ENCODE data around the gene ARRDC3. TPM values are rescaled to one million over a fixed set of nuclear protein-coding genes. Genes with fewer than 3 reads are reported as not detected.

ARRDC3 gene
- 10 to 100 TPM; 13.5 to 42.8 TPM for total RNA-seq

GRCh38 chr5:91383027-91383955, at the start of gene ARRDC3:
TSS of gene ARRDC3 (minus strand) at chr5:91383317. CDS start at chr5:91383092, 225 bp downstream.
- ATAC-seq (peak; percentile 61), DNase-seq (peak; percentile 98)
- Mint-ChIP-seq H3K36me3 (peaks cover 21% of the 10 kb centered on the region), H3K9me3 (ENCODE audit: low read depth) (no peaks in the 10 kb centered on the region), H3K4me3 (peak within 1 kb of the TSS; percentile 88), H3K27me3 (no peaks in the 10 kb centered on the region), H3K4me1 (peaks cover 24% of the 10 kb centered on the region), H3K27ac (peak within 1 kb of the TSS; percentile 100)
- CTCF ChIA-PET = interaction anchor here (0.6 to 8.9 kb wide), 28 partner anchors 8 to 517 kb away, joined by 3 to 163 read pairs (median 8); no protein-coding TSS in a partner anchor

GRCh38 chr5:91430949-91431348, 47.8 kb upstream of the ARRDC3 start:
- Mint-ChIP-seq H3K4me3 (no peak overlapping the region), H3K9me3 (ENCODE audit: low read depth) (peaks cover 3% of the 10 kb centered on the region), H3K36me3 (no peaks in the 10 kb centered on the region), H3K4me1 (peaks cover 13% of the 10 kb centered on the region), H3K27ac (no peak overlapping the region), H3K27me3 (no peaks in the 10 kb centered on the region)
- DNase-seq = no peak
- CTCF ChIA-PET = interaction anchor here (1.7 kb wide), 1 partner anchor 12 kb away, joined by 5 read pairs; no protein-coding TSS in a partner anchor
- no peak for ATAC-seq

GRCh38 chr5:91424638-91425436, 41.7 kb upstream of the ARRDC3 start:
- H3K27me3 Mint-ChIP-seq = no peaks in the 10 kb centered on the region
- no peak for DNase-seq
- H3K4me1 Mint-ChIP-seq = no peaks in the 10 kb centered on the region
- H3K27ac Mint-ChIP-seq = no peak overlapping the region
- peaks cover 3% of the 10 kb centered on the region for H3K9me3 Mint-ChIP-seq (ENCODE audit: low read depth)
- CTCF ChIA-PET = interaction anchor here (0.6 kb wide), 1 partner anchor 20 kb away, joined by 4 read pairs; no protein-coding TSS in a partner anchor
- no peaks in the 10 kb centered on the region for H3K36me3 Mint-ChIP-seq
- no peak for ATAC-seq
- H3K4me3 Mint-ChIP-seq = no peak overlapping the region

GRCh38 chr5:91423871-91424270, 40.8 kb upstream of the ARRDC3 start:
- Mint-ChIP-seq H3K9me3 (ENCODE audit: low read depth) (peaks cover 3% of the 10 kb centered on the region), H3K27me3 (no peaks in the 10 kb centered on the region), H3K4me3 (no peak overlapping the region), H3K4me1 (peaks cover 2% of the 10 kb centered on the region), H3K36me3 (no peaks in the 10 kb centered on the region), H3K27ac (no peak overlapping the region)
- CTCF ChIA-PET = interaction anchor here (0.6 to 8.2 kb wide), 2 partner anchors 19 to 39 kb away, joined by 4 to 97 read pairs; partner anchors contain the start of gene ARRDC3
- DNase-seq (no peak), ATAC-seq (no peak)

GRCh38 chr5:91420879-91421278, 37.8 kb upstream of the ARRDC3 start:
- peaks cover 2% of the 10 kb centered on the region for H3K27me3 Mint-ChIP-seq
- H3K4me1 Mint-ChIP-seq = peaks cover 14% of the 10 kb centered on the region
- H3K4me3 Mint-ChIP-seq = no peak overlapping the region
- CTCF ChIA-PET = interaction anchor here (1.2 to 8.2 kb wide), 5 partner anchors 11 to 555 kb away, joined by 3 to 97 read pairs (median 18); partner anchors contain the start of gene ARRDC3
- H3K27ac Mint-ChIP-seq = no peak overlapping the region
- ATAC-seq (no peak), DNase-seq (no peak)
- H3K9me3 Mint-ChIP-seq (ENCODE audit: low read depth) = no peaks in the 10 kb centered on the region
- no peaks in the 10 kb centered on the region for H3K36me3 Mint-ChIP-seq

GRCh38 chr5:91419571-91420537, 36.7 kb upstream of the ARRDC3 start:
- peaks cover 14% of the 10 kb centered on the region for H3K4me1 Mint-ChIP-seq
- peak; percentile 80 for DNase-seq
- H3K4me3 Mint-ChIP-seq = no peak overlapping the region
- peak; percentile 63 for ATAC-seq
- no peaks in the 10 kb centered on the region for H3K36me3 Mint-ChIP-seq
- CTCF ChIA-PET = interaction anchor here (0.5 to 8.2 kb wide), 35 partner anchors 10 to 558 kb away, joined by 3 to 97 read pairs (median 4); partner anchors contain the start of gene ARRDC3
- no peaks in the 10 kb centered on the region for H3K9me3 Mint-ChIP-seq (ENCODE audit: low read depth)
- peaks cover 2% of the 10 kb centered on the region for H3K27me3 Mint-ChIP-seq
- no peak overlapping the region for H3K27ac Mint-ChIP-seq

GRCh38 chr5:91419136-91419535, 36.0 kb upstream of the ARRDC3 start:
- CTCF ChIA-PET = interaction anchor here (0.5 to 8.2 kb wide), 32 partner anchors 10 to 557 kb away, joined by 3 to 97 read pairs (median 5); partner anchors contain the start of gene ARRDC3
- no peak overlapping the region for H3K27ac Mint-ChIP-seq
- ATAC-seq (no peak), DNase-seq (no peak)
- no peaks in the 10 kb centered on the region for H3K36me3 Mint-ChIP-seq
- no peak overlapping the region for H3K4me3 Mint-ChIP-seq
- peaks cover 2% of the 10 kb centered on the region for H3K27me3 Mint-ChIP-seq
- H3K4me1 Mint-ChIP-seq = peaks cover 14% of the 10 kb centered on the region
- H3K9me3 Mint-ChIP-seq (ENCODE audit: low read depth) = no peaks in the 10 kb centered on the region

- Mint-ChIP-seq H3K36me3 (no peaks in the 10 kb centered on the region), H3K4me3 (no peak overlapping the region), H3K9me3 (ENCODE audit: low read depth) (no peaks in the 10 kb centered on the region), H3K4me1 (peaks cover 14% of the 10 kb centered on the region), H3K27me3 (peaks cover 2% of the 10 kb centered on the region), H3K27ac (no peak overlapping the region)
- DNase-seq (no peak), ATAC-seq (no peak)
- CTCF ChIA-PET = interaction anchor here (0.6 to 8.2 kb wide), 12 partner anchors 12 to 552 kb away, joined by 3 to 97 read pairs (median 8); partner anchors contain the start of gene ARRDC3
Measured at GRCh38 chr5:91418158-91418557, 35.0 kb upstream of the ARRDC3 start.

GRCh38 chr5:91417219-91417618, 34.1 kb upstream of the ARRDC3 start:
- CTCF ChIA-PET = interaction anchor here (0.6 to 8.2 kb wide), 8 partner anchors 32 to 523 kb away, joined by 3 to 97 read pairs (median 3); partner anchors contain the start of gene ARRDC3
- Mint-ChIP-seq H3K36me3 (no peaks in the 10 kb centered on the region), H3K9me3 (ENCODE audit: low read depth) (no peaks in the 10 kb centered on the region), H3K27me3 (peaks cover 2% of the 10 kb centered on the region), H3K4me3 (no peak overlapping the region), H3K4me1 (peaks cover 14% of the 10 kb centered on the region), H3K27ac (no peak overlapping the region)
- ATAC-seq (no peak), DNase-seq (no peak)

- CTCF ChIA-PET = interaction anchor here (1.3 to 8.2 kb wide), 2 partner anchors 31 to 265 kb away, joined by 3 to 97 read pairs; partner anchors contain the start of gene ARRDC3
- Mint-ChIP-seq H3K9me3 (ENCODE audit: low read depth) (no peaks in the 10 kb centered on the region), H3K4me1 (peaks cover 14% of the 10 kb centered on the region), H3K27me3 (peaks cover 2% of the 10 kb centered on the region), H3K4me3 (no peak overlapping the region), H3K27ac (no peak overlapping the region), H3K36me3 (no peaks in the 10 kb centered on the region)
- DNase-seq (no peak), ATAC-seq (no peak)
Measured at GRCh38 chr5:91416491-91416890, 33.4 kb upstream of the ARRDC3 start.

- Mint-ChIP-seq H3K9me3 (ENCODE audit: low read depth) (no peaks in the 10 kb centered on the region), H3K27ac (no peak overlapping the region), H3K4me1 (no peaks in the 10 kb centered on the region), H3K36me3 (no peaks in the 10 kb centered on the region), H3K27me3 (no peaks in the 10 kb centered on the region), H3K4me3 (no peak overlapping the region)
- no peak for DNase-seq
- ATAC-seq = no peak
- CTCF ChIA-PET = interaction anchor here (1.4 to 4.5 kb wide), 2 partner anchors 11 to 25 kb away, joined by 6 to 18 read pairs; no protein-coding TSS in a partner anchor
Measured at GRCh38 chr5:91409304-91409703, 26.2 kb upstream of the ARRDC3 start.

- H3K4me1 Mint-ChIP-seq = no peaks in the 10 kb centered on the region
- no peak overlapping the region for H3K4me3 Mint-ChIP-seq
- CTCF ChIA-PET = interaction anchor here (4.5 kb wide), 1 partner anchor 11 kb away, joined by 18 read pairs; no protein-coding TSS in a partner anchor
- no peaks in the 10 kb centered on the region for H3K27me3 Mint-ChIP-seq
- no peaks in the 10 kb centered on the region for H3K9me3 Mint-ChIP-seq (ENCODE audit: low read depth)
- no peaks in the 10 kb centered on the region for H3K36me3 Mint-ChIP-seq
- H3K27ac Mint-ChIP-seq = no peak overlapping the region
- ATAC-seq (no peak), DNase-seq (no peak)
Measured at GRCh38 chr5:91408710-91409109, 25.6 kb upstream of the ARRDC3 start.
